ENCODE results near the gene GPC5.

The GPC5 gene

DNA sequence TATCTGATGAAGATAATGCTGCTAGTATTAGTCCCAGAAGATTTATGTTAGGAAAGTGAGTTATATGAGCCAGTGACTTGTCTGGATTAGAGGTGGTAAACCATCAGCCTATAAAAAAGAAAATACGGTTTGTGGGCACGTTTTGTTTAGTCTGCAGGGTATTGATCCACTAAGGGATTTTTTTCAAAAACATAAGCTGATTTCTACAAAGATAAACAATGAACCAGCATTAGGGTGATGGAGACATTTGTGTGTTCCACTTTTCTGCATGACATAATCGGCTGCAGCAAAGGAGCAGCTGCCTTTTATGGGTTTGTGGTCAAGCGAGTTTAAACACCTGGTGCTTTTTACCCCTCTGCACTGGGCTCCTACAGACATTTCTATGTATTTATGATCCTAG is 991.8 kb downstream of the GPC5 start:
- TF ChIP-seq, protein P1, sequence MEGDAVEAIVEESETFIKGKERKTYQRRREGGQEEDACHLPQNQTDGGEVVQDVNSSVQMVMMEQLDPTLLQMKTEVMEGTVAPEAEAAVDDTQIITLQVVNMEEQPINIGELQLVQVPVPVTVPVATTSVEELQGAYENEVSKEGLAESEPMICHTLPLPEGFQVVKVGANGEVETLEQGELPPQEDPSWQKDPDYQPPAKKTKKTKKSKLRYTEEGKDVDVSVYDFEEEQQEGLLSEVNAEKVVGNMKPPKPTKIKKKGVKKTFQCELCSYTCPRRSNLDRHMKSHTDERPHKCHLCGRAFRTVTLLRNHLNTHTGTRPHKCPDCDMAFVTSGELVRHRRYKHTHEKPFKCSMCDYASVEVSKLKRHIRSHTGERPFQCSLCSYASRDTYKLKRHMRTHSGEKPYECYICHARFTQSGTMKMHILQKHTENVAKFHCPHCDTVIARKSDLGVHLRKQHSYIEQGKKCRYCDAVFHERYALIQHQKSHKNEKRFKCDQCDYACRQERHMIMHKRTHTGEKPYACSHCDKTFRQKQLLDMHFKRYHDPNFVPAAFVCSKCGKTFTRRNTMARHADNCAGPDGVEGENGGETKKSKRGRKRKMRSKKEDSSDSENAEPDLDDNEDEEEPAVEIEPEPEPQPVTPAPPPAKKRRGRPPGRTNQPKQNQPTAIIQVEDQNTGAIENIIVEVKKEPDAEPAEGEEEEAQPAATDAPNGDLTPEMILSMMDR (conservative IDR thresholded peaks at IDR 0.05; ENCODE audit: low read depth, low read length), result no peak
- no peak overlapping the region for H2AFZ ChIP-seq (ENCODE audit: low read depth)
- no peak overlapping the region for H3K4me3 ChIP-seq (IDR thresholded peaks at IDR 0.05; ENCODE audit: insufficient read depth, low read depth, low read length)
- no peaks in the 10 kb centered on the region for H4K20me1 ChIP-seq (ENCODE audit: insufficient read depth)
- H3K27me3 ChIP-seq (ENCODE audit: insufficient read depth, low read depth), result no peaks in the 10 kb centered on the region
- no peaks in the 10 kb centered on the region for H3K36me3 ChIP-seq (ENCODE audit: insufficient read depth)
- H3K27ac ChIP-seq, result peak overlapping the region; percentile 32; the same call in 1 of the 2 replicates
- no peaks in the 10 kb centered on the region for H3K79me2 ChIP-seq (ENCODE audit: insufficient read depth, low read depth)
- H3K9ac ChIP-seq, result no peak overlapping the region
- H3K4me1 ChIP-seq (ENCODE audit: low read depth, poor library complexity, severe bottlenecking), result peaks cover 27% of the 10 kb centered on the region
- H3K4me2 ChIP-seq, result peak overlapping the region; percentile 64

DNA sequence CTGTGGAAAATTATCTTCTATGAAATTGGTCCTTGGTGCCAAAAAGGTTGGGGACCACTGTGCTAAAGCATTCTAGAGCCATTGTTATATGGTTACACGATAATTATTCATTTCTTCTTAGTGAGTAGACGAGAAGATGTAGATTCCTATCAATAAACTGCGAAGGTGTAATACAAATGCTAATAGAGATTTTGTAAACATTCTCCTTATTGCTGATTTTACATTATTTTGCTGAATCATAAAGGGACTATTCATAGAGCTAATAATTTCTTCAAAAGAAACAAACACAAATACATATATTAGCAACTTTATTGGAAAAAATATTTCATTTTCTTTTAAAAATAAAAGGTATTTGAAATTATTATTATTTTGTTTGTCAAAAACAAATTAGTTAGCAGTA is 1005.2 kb downstream of the GPC5 start:
- H3K4me2 ChIP-seq, result no peak overlapping the region
- H3K27ac ChIP-seq, result no peak overlapping the region
- no peaks in the 10 kb centered on the region for H3K4me1 ChIP-seq (ENCODE audit: low read depth, poor library complexity, severe bottlenecking)
- no peaks in the 10 kb centered on the region for H4K20me1 ChIP-seq (ENCODE audit: insufficient read depth)
- TF ChIP-seq, protein P1 (conservative IDR thresholded peaks at IDR 0.05; ENCODE audit: low read depth, low read length), result no peak
- no peaks in the 10 kb centered on the region for H3K36me3 ChIP-seq (ENCODE audit: insufficient read depth)
- H3K9ac ChIP-seq, result no peak overlapping the region
- H3K4me3 ChIP-seq (IDR thresholded peaks at IDR 0.05; ENCODE audit: insufficient read depth, low read depth, low read length), result no peak overlapping the region
- H3K79me2 ChIP-seq (ENCODE audit: insufficient read depth, low read depth), result no peaks in the 10 kb centered on the region
- no peak overlapping the region for H2AFZ ChIP-seq (ENCODE audit: low read depth)
- no peaks in the 10 kb centered on the region for H3K27me3 ChIP-seq (ENCODE audit: insufficient read depth, low read depth)

DNA sequence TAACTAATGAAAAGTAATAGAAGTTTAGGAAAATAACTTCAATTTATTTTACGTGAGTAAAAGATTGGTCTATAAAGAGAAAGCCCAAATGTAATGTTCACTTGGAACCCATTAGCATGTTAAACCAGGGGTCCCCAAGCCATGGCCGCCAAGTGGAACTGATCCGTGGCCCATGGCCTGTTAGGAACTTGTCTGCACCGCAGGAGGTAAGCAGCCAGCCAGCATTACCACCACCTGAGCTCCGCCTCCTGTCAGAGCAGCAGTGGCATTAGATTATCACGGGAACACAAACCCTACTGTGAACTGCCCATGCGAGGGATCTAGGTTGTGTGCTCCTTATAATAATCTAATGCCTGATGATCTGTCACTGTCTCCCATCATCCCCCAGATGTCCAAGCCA is 1009.4 kb downstream of the GPC5 start:
- H3K4me2 ChIP-seq, result no peak overlapping the region
- TF ChIP-seq, protein P1 (conservative IDR thresholded peaks at IDR 0.05; ENCODE audit: low read depth, low read length), result no peak
- H3K36me3 ChIP-seq (ENCODE audit: insufficient read depth), result no peaks in the 10 kb centered on the region

DNA sequence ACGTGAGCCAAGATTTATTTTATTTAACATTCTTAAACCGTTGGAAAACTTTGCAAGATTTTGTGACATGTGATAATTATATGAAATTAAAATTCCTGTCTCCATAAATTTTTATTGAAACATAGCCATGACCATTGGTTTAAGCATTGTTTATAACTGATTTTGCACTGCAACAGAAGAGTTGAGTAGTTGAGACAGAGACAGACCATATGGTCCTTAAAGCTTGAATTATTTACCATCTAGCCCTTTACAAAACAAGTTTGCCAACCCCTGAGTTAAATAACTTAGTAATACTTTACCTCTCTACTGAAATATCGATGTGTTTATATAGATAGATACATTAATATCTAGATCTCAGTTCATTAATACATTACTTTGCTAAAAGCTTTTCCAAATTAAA is 1014.1 kb downstream of the GPC5 start:
- Histone ChIP-seq H3K27me3 (ENCODE audit: insufficient read depth, low read depth) (no peaks in the 10 kb centered on the region), H3K4me3 (IDR thresholded peaks at IDR 0.05; ENCODE audit: insufficient read depth, low read depth, low read length) (no peak overlapping the region), H4K20me1 (ENCODE audit: insufficient read depth) (no peaks in the 10 kb centered on the region), H3K4me2 (no peak overlapping the region), H3K79me2 (ENCODE audit: insufficient read depth, low read depth) (no peaks in the 10 kb centered on the region), H2AFZ (ENCODE audit: low read depth) (no peak overlapping the region), H3K27ac (no peak overlapping the region), H3K4me1 (ENCODE audit: low read depth, poor library complexity, severe bottlenecking) (no peaks in the 10 kb centered on the region), H3K36me3 (ENCODE audit: insufficient read depth) (no peaks in the 10 kb centered on the region), H3K9ac (no peak overlapping the region)
- TF ChIP-seq, protein P1 (conservative IDR thresholded peaks at IDR 0.05; ENCODE audit: low read depth, low read length), result no peak

More for the DNA sequence above, 1009.4 kb downstream of the GPC5 start:
- Histone ChIP-seq H4K20me1 (ENCODE audit: insufficient read depth) (no peaks in the 10 kb centered on the region), H3K9ac (no peak overlapping the region), H3K4me1 (ENCODE audit: low read depth, poor library complexity, severe bottlenecking) (no peaks in the 10 kb centered on the region), H3K79me2 (ENCODE audit: insufficient read depth, low read depth) (no peaks in the 10 kb centered on the region), H3K27me3 (ENCODE audit: insufficient read depth, low read depth) (no peaks in the 10 kb centered on the region), H3K27ac (no peak overlapping the region), H2AFZ (ENCODE audit: low read depth) (no peak overlapping the region), H3K4me3 (IDR thresholded peaks at IDR 0.05; ENCODE audit: insufficient read depth, low read depth, low read length) (no peak overlapping the region)
